Skin of body (tissue), 2 donors: ENCODE measurements around the gene OR8H1. TPM values are rescaled to one million over a fixed set of nuclear protein-coding genes. Genes with fewer than 3 reads are reported as not detected.

Experiments
- DNase-seq: peaks from one replicate; lab custom pipeline; 2025; lab: John Stamatoyannopoulos, UW
- total RNA-seq: library from RNA; depleted of rRNA; stranded (reverse); fragments of >200 nt; gene quantifications from one replicate; pipeline ENCODE4 v1.2.3, GENCODE V29; 2014

Gene OR8H1, protein sequence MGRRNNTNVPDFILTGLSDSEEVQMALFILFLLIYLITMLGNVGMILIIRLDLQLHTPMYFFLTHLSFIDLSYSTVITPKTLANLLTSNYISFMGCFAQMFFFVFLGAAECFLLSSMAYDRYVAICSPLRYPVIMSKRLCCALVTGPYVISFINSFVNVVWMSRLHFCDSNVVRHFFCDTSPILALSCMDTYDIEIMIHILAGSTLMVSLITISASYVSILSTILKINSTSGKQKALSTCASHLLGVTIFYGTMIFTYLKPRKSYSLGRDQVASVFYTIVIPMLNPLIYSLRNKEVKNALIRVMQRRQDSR
- not detected for total RNA-seq

DNA sequence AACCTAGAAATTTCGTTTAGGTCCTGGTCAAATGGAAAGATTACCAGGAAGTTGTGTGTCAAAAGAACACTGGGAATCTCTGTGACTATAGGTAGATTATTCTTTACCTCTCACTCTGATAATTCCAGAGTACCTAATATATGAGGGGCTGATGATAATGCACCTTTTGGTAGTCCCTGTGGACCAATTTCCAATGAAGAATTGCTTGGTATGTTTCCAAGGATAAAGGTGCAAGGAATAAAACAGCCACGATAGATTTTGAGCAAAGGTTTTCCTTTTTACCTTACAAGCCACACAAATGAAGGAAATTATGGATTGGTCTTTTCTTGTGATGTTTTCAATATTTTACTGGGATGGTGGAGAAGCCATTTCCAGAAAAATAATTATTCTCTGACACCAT lies at the start of gene OR8H1:
OR8H1 (minus strand) TSS at position 101 of the 400 bp plus-strand sequence. CDS start 1,192 bp downstream, outside the sequence.
- DNase-seq, result no peak

- no peak for DNase-seq
Observed at GRCh38 chr11:56340289-56340688, 48.2 kb upstream of the OR8H1 start.

GRCh38 chr11:56333156-56333555 lies 41.1 kb upstream of the OR8H1 start:
- DNase-seq, result no peak

DNA sequence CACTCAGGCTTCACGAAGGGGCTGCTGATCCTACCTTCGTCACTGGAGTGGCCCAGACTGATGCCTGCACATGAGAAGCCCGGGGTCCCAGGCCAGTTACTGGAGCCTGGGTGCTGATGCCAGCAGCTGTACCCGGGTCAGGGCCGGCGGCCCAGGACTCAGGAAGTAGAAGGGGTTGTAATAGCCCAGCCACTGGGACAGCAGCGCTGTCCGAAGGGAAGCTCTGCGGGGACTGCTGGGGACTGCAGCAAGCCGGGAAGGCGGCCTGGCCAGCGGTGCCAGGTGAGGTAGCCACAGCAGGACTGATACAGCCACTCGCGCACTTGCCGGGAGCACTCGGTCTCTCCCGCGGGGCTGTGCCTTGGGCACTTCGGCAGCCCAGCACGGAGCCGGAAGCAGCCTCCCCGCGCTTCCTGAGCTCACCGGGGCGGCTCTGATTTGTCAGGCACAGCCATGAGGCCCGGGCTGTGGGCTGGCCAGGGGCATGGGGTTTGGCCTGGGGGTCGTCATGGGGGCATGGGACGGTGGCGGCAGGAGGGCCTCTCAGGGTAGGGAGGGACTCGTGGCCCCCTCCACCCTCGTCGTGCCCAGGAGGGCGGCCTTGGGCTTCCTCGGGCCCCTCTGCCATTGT lies 39.9 kb upstream of the OR8H1 start:
- no peak for DNase-seq

- no peak for DNase-seq
Observed at GRCh38 chr11:56314844-56315243, 22.8 kb upstream of the OR8H1 start, which contains the start of gene OR8K3. OR8K3 (plus strand) TSS chr11:56315144; CDS start chr11:56318307, 3,163 bp downstream.

DNA sequence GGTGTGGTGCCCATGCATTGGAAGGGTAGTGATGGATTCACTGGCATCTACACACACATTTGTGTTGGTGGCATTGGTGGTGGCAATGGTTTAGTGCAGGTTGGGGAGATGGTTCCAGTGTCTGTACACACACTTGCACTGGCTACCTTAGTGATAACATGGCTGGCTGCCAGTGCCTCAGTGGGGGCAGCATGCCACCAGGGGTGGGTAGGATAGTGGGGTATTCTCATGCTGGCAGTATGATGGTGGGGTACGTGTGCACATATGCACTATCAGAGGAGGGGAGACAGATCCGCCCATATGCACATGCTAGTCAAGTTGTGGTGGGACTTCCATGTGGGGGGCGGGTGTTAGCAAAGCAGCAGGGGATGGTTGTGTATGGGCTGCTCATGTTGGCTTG lies 15.8 kb upstream of the OR8H1 start:
- no peak for DNase-seq

- no peak for DNase-seq
Observed at GRCh38 chr11:56296898-56297297, 4.8 kb upstream of the OR8H1 start.

DNA sequence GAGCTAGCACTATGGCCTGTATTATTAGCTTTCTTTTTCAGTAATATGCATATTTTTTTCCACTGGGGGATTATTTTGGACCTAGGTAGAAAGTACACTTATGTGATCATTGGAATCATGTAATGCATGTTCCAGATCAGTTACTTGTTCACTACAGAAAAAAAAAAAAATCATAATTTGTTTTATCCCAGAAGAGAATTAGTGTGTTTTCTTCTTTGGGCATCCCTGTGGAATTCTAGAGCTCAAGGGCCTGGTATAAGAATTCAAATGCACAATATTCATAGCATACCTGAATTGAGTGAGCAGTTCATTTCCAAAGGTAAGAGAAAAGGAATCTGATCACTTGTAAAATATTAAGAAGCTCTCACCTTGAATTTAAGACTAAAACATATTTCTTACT lies 18.2 kb downstream of the OR8H1 start, which contains the start of gene OR5T1:
OR5T1 (plus strand) TSS at position 301 of the 400 bp plus-strand sequence. CDS start 1,485 bp downstream, outside the sequence.
- DNase-seq, result no peak

DNA sequence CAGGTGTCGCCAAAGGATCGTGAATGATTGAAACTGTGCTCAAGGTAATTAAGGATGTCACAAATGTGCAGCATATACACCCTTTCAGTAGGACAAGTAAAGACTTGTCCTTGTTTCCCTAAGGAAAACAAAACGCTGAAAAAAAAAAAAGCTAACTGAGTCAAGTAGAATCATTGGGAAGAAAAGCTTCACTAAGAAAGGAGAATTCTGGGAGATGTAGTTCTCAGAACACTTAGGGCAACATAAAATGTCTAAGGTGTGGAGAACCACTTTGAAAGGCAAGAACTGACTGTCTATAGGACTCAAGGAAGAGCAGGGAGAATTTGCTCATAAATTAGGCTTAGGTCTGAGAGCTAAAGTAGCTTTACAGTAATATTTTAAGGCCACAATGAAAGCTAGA lies 21.0 kb downstream of the OR8H1 start:
- DNase-seq, result no peak

- DNase-seq, result no peak
Observed at GRCh38 chr11:56251954-56252353, 40.1 kb downstream of the OR8H1 start, which contains the start of gene OR5T3. OR5T3 (plus strand) TSS chr11:56252254; CDS start chr11:56252254, 0 bp downstream.

Other genes with a start within 250 kb of the OR8H1 start
- gene OR8I2, start 198.9 kb downstream of the OR8H1 start, total RNA-seq, result not detected
- gene OR8H2, start 188.6 kb downstream of the OR8H1 start, total RNA-seq, result not detected
- gene OR8H3, start 169.9 kb downstream of the OR8H1 start, total RNA-seq, result not detected
- not detected for gene OR8J3, start 152.1 kb downstream of the OR8H1 start, total RNA-seq
- not detected for gene OR8K5, start 131.9 kb downstream of the OR8H1 start, total RNA-seq
- gene OR5J2, start 115.6 kb downstream of the OR8H1 start, total RNA-seq, result not detected
- gene OR5T2, start 58.0 kb downstream of the OR8H1 start, total RNA-seq, result not detected
- gene OR5T3, start 40.0 kb downstream of the OR8H1 start, total RNA-seq, result not detected
- not detected for gene OR5T1, start 18.1 kb downstream of the OR8H1 start, total RNA-seq
- gene OR8K3, start 22.9 kb upstream of the OR8H1 start, total RNA-seq, result not detected
- not detected for gene OR8K1, start 53.8 kb upstream of the OR8H1 start, total RNA-seq
- not detected for gene OR8J1, start 62.0 kb upstream of the OR8H1 start, total RNA-seq
- gene OR8U1, start 83.4 kb upstream of the OR8H1 start, total RNA-seq, result not detected
- not detected for gene OR5AL1, start 120.4 kb upstream of the OR8H1 start, total RNA-seq
- gene OR5M3, start 181.1 kb upstream of the OR8H1 start, total RNA-seq, result not detected
- gene OR5M8, start 199.1 kb upstream of the OR8H1 start, total RNA-seq, result not detected